ENCODE measurements around the gene SLC16A5.

GRCh38 chr17:75142236-75142971, 54.6 kb downstream of the SLC16A5 start:
- TF ChIP-seq, protein P1, sequence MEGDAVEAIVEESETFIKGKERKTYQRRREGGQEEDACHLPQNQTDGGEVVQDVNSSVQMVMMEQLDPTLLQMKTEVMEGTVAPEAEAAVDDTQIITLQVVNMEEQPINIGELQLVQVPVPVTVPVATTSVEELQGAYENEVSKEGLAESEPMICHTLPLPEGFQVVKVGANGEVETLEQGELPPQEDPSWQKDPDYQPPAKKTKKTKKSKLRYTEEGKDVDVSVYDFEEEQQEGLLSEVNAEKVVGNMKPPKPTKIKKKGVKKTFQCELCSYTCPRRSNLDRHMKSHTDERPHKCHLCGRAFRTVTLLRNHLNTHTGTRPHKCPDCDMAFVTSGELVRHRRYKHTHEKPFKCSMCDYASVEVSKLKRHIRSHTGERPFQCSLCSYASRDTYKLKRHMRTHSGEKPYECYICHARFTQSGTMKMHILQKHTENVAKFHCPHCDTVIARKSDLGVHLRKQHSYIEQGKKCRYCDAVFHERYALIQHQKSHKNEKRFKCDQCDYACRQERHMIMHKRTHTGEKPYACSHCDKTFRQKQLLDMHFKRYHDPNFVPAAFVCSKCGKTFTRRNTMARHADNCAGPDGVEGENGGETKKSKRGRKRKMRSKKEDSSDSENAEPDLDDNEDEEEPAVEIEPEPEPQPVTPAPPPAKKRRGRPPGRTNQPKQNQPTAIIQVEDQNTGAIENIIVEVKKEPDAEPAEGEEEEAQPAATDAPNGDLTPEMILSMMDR (conservative IDR thresholded peaks at IDR 0.05; ENCODE audit: low read depth, low read length): no peak
- TF ChIP-seq EZH2phosphoT487 (IDR thresholded peaks at IDR 0.05; ENCODE audit: borderline replicate concordance, low read length): no peak
